ENCODE measurements around the gene CACNA2D3. TPM values are rescaled to one million over a fixed set of nuclear protein-coding genes. Genes with fewer than 3 reads are reported as not detected.

Gene CACNA2D3
- total RNA-seq, 1 donor from 2014 or later, result 17.2 TPM

DNA sequence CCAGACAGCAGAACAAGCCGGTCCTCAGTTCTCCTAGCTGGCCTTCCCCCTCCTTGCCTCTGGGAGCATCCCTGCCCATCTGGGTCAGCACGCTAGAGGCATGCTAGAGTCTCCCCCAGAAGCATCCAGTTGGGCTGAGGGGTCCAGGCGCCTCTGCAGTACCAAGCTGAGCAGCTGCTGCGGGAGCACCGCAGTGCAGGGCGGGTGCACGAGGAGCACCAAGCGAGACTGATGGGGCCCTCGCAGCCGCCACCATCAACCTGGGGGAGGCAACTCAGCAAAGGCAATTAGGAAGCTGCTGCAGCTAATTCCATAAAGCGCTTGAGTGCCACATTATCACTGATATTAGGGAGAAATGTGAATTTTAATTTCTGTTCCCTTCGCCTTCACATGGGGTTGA lies 12.4 kb downstream of the CACNA2D3 start:
- Histone ChIP-seq H3K36me3 (no peaks in the 10 kb centered on the region), H3K4me3 (no peak overlapping the region), H3K27me3 (no peaks in the 10 kb centered on the region), H3K27ac (no peak overlapping the region), H3K4me1 (peaks cover 3% of the 10 kb centered on the region), H3K9me3 (no peaks in the 10 kb centered on the region)
- intact Hi-C loops (cut with DNase I), result no loop called here
- TF ChIP-seq POLR2A (IDR thresholded peaks at IDR 0.05) (no peak), POLR2AphosphoS5 (IDR thresholded peaks at IDR 0.05; ENCODE audit: insufficient read depth in 1 of 2, low read depth in 1 of 2) (no peak), CTCF (IDR thresholded peaks at IDR 0.05) (no peak)
- no peak for DNase-seq (ENCODE audit: extremely low spot score in 2 of 2)

DNA sequence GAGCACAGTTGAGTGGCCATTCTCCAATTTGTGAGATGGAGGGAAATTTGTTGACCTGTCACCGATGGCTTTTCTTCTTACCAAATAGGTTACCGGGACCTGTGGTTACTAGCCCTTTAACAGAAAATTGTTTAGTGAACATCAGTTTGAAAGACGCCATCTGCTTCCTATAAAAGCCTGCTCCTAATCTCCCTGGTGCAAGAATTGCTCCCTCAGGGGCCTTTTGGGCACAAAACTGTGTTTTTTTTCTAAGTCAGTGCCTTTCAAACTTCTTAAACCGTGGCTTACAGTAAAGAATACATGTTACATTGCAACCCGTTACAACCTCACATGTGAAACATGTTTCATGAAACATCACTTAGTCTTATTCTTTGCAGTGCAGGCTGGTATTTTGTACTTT lies 15.0 kb downstream of the CACNA2D3 start:
- Histone ChIP-seq H3K4me3 (no peak overlapping the region), H3K9me3 (no peaks in the 10 kb centered on the region), H3K27ac (no peak overlapping the region), H3K27me3 (no peaks in the 10 kb centered on the region), H3K36me3 (no peaks in the 10 kb centered on the region), H3K4me1 (peaks cover 3% of the 10 kb centered on the region)
- intact Hi-C loops (cut with DNase I), result no loop called here
- TF ChIP-seq CTCF (IDR thresholded peaks at IDR 0.05) (no peak), POLR2A (IDR thresholded peaks at IDR 0.05) (no peak), POLR2AphosphoS5 (IDR thresholded peaks at IDR 0.05; ENCODE audit: insufficient read depth in 1 of 2, low read depth in 1 of 2) (no peak)
- DNase-seq (ENCODE audit: extremely low spot score in 2 of 2), result no peak

DNA sequence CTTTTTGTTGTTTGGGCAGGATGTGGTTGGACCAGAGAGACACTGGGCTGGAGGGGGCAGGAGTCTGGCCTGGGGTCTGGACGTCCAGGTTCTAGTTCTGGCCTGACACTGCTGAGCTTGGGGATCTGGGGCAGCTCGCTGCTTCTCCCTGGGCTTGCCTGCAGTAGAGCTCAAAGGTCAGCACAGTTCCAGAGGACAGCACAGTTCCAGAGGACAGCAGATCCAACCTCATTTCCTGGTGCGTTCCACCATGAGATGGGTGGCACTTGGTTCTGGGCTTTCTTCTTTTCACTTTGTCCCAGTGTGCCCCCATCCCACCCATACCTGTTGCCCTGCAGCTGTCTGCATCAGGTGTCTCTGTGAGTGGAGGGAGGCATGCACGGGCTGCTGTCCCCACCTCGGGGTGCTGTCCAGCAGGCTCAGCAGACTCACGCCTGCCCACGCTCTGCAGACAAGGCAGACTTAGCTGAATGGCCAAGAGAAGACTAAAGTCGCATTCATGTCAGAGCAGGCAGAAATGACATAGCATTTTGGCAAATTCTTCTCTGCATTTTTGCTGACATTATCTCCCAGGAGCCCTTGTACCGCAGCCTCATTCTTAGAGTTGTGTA lies 16.7 kb downstream of the CACNA2D3 start:
- Histone ChIP-seq H3K27me3 (no peaks in the 10 kb centered on the region), H3K4me1 (peaks cover 3% of the 10 kb centered on the region)
- intact Hi-C loops (cut with DNase I), result no loop called here

DNA sequence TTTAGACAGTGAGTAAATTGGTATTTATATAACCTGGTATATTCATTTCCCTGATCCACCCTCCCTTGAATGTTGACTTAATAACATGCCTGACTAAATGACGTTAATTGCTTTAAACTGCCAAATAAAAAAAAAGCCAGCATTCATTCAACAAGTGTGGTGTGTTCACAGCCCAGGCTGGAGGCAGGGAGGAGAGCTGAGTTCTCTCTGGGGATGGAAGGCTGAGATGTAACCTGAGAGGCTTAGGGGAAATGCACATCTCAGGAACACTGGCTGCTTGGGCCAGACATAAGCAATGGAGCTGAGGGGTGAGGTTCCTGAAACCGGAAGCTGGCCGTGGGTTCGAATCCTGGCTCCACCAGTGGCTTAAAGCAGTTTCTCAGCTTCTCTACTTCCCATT lies 17.3 kb downstream of the CACNA2D3 start:
- Histone ChIP-seq H3K27ac (no peak overlapping the region), H3K4me3 (no peak overlapping the region), H3K9me3 (no peaks in the 10 kb centered on the region), H3K27me3 (no peaks in the 10 kb centered on the region), H3K4me1 (peaks cover 3% of the 10 kb centered on the region), H3K36me3 (no peaks in the 10 kb centered on the region)
- intact Hi-C loops (cut with DNase I), result no loop called here
- no peak for TF ChIP-seq CTCF (IDR thresholded peaks at IDR 0.05)
- TF ChIP-seq POLR2AphosphoS5 (IDR thresholded peaks at IDR 0.05; ENCODE audit: insufficient read depth in 1 of 2, low read depth in 1 of 2), result no peak
- TF ChIP-seq POLR2A (IDR thresholded peaks at IDR 0.05), result no peak
- DNase-seq (ENCODE audit: extremely low spot score in 2 of 2), result no peak

More for the DNA sequence above, 16.7 kb downstream of the CACNA2D3 start:
- Histone ChIP-seq H3K27ac (no peak overlapping the region), H3K4me3 (no peak overlapping the region), H3K9me3 (no peaks in the 10 kb centered on the region), H3K36me3 (no peaks in the 10 kb centered on the region)
- no peak for DNase-seq (ENCODE audit: extremely low spot score in 2 of 2)
- TF ChIP-seq CTCF (IDR thresholded peaks at IDR 0.05) (no peak), POLR2AphosphoS5 (IDR thresholded peaks at IDR 0.05; ENCODE audit: insufficient read depth in 1 of 2, low read depth in 1 of 2) (no peak), POLR2A (IDR thresholded peaks at IDR 0.05) (no peak)

DNA sequence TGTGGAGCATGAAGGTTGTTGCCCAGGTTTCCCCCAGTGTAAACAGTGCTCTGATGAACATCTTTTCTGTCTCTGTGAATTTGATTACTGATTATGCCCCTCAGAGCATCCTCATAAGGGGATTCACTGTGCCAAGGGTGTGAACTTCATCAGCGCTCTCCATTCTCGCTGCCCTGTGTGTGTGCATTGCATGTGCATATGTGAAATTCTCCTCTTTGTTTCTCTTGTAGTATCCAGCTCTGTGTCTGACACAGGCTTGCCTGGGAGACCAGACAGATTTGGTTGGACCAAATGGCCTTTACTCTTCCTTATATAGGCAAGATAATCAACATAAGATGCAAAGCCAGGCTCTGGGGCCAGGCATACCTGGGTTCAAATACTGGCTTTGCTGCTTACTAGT lies 21.9 kb downstream of the CACNA2D3 start:
- Histone ChIP-seq H3K27ac (no peak overlapping the region), H3K4me1 (peaks cover under 1% of the 10 kb centered on the region), H3K4me3 (no peak overlapping the region), H3K36me3 (no peaks in the 10 kb centered on the region), H3K27me3 (no peaks in the 10 kb centered on the region), H3K9me3 (no peaks in the 10 kb centered on the region)
- no peak for DNase-seq (ENCODE audit: extremely low spot score in 2 of 2)
- no peak for TF ChIP-seq POLR2A (IDR thresholded peaks at IDR 0.05)
- intact Hi-C loops (cut with DNase I), result no loop called here
